Non-pigmented ciliary epithelial cell (primary cell): ENCODE data around the gene DPYD.
A peak's percentile ranks its signal among the peaks of the same experiment; 100 is the strongest.

ENCODE experiments used
- DNase-seq: peaks from one replicate; pipeline ENCODE4 v3.0.0-alpha.2; 2010; ENCODE audit warnings: low read depth

The DPYD gene

GRCh38 chr1:97906567-97907241 is 14.1 kb downstream of the DPYD start:
- peak; percentile 90 for DNase-seq

DNA sequence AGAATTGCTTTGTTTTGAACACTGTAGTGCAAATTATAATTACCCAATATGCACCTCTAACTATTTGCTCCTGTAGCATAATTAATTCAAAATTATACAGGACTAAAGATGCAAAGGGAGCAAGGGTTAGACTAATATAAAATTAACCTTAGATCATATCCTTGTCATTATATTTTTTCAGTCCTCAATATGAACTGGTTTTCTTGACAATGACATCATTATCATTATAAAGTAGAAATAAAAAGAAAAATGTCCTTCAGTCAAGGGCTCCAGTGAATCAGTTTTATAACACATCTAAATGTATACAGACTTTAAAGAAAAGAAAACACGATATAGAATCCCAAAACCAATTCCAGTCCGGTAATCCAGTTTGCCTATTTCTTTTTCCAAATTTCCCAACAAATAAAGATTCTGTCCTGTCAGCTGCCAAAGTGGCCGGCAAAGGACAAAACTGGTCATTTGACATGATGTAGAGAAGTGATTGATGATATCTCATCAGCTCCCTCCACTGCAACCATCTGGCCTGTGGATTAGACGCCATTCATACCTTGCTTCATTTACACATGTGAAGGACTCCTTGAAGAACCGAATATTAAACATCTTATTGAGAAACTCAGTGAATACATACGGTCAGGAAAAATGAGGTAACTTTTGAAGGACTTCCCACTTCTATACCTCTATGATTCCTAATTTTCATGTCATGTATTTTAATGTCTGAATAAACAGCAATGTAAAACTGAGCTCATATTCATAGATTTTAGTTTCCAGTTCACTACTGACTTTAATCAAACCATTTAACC is 15.5 kb downstream of the DPYD start:
- no peak for DNase-seq

DNA sequence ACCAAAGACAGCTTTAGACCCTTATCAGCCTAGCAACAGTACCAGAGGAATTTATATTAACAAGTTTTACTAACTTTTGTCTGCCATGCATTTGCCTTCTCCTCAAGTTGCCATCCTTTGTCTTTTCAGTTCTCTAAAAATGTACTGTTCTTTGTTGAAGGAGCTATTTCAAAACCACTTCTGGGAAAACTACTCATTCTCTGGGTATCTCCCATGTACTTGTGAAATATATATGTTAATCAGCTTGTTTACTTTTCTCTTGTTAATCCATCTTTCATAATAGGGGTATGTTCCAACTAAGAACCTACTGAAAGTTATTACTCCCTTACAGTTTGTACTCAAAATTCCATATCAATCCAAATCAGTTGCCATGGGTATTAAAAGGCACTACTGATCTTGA is 16.3 kb downstream of the DPYD start:
- no peak for DNase-seq

DNA sequence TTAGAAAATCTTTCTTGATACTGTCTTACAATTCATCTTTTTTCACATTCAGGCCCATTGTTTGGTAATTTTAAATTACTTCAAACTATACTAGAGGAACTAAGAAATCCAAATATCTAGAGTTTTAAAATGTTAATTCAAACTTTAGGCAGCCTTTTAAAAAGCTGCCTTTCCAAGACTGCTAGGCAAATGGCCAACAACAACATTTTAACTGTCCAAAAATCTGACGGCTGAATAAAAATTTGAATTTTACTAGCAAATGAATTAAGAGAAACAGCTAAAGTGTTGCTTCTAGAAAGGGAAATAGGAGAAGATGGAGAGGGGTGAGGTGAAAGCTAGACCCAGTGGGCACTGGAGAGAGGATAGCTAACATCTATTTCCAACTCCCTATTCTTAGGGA is 17.2 kb downstream of the DPYD start:
- no peak for DNase-seq

GRCh38 chr1:97902067-97902466 is 18.8 kb downstream of the DPYD start:
- no peak for DNase-seq

DNA sequence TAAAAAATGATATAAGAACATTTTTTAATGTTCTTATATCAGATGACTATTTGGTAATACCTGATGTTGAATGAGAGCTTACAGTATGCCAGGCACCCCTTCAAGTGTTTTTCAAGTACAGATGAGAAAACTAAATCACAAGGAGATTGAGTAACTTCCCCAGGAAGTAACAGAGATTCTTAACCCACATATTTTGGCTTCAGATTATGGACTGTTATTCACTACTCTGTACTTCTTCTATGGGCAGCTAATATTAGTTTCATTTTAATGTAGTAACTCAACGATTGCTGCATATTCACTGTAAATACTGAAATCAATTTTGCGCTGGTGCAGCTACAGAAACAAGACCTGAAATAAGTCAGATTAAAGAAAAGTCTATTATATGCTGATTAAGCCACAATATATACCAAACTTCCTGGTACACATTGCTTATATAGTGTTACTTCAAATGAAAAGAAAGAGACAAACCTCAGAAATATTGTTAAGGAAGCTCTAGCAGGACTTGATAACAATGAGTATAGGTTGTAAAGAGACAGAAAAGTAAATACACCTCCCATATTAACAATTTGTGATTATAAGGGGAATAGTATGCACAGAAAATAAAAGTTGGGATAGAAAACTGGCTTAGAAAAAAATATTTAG is 19.7 kb downstream of the DPYD start:
- DNase-seq = no peak

DNA sequence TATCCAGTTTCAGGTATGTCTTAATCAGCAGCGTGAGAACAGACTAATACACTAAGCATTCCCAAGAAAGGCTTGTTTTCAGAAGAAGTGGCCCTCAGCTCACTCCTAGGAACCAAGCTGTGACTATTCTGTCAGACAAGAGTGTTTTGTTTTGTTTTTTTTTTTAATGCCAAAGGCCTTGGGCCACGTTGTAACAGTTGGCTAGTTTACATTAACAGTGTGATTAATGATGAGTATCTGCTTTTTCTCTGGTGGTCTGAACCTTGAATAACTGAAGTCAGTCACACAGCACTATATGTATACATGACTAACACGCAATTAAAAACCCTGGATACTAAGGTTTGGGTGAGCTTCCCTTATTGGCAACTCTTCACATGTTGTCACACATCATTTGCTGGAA is 21.9 kb downstream of the DPYD start:
- DNase-seq = no peak

DNA sequence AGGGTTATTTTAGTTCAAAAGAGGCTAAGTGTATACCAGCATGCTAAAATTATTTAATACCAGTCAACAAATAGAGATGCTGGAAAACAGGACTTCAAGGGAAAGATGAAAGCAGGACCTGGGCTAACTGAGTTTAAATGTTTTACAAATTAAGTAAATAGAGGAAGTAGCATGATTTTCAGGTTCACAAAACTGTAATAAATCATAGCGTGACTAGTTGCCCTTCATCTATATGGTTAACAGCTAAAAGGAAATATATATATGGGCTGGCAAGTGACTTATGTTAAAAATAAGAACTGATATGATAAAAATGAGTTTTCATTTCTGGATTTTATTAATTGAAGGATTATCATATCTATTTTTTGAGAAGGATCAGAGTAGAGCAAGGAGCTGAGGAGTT is 25.6 kb downstream of the DPYD start:
- no peak for DNase-seq

DNA sequence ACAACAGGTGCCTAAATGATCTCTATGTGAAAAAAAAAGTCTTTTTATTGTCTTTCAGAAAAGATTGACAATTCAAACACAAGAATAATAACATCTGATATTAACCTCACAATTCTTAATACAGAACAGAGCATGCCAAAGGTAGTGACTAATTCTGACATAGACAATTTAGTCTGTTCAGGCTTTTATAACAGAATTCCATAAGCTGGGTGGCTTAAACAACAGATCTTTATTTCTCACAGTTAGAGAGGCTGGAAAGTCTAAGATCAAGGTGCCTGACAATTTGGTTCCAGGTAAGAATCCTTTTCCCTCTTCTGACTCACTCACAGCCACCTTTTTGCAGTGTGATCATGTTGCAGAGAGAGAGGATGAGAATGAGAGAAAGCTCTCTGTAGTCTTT is 27.0 kb downstream of the DPYD start:
- DNase-seq = no peak

DNA sequence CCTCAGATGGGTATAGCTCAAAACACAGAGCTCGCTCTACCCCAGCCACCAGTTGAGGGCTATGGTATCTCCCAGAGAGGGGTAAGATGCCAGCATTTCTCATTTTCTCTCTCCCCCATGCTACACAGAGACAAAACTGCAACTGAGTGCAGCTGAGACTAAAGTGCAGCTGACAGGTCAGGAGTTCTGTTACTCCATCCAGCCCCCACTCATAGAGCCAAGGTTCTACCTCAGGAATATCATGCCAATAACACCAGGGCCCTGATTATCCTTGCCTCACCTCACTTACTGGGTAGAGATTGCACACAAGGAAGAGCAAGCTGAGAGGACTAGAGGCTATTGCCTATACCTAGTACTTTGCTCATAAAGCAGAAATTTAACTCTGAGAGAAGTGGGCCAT is 34.6 kb downstream of the DPYD start:
- no peak for DNase-seq

- DNase-seq = no peak
These were observed 37.0 kb downstream of the DPYD start for GRCh38 chr1:97883823-97884222.

DNA sequence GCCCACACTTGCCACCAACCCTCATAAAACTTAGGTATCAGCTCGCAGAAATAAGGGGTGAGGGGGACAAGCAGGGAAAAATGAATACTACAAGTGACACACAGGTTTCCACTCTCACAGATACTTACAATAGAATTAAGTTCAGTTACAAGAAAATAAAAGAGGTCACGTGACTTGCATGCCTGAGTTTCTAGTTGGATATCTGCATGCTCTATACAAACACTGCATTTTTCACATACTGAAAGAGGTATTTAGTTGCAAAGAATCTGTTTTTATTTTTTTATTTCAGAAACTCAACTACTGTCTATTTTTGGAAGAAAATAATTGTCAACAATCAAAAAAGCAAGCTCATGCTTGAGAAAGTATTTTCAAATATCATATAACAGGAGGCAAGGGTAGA is 43.5 kb downstream of the DPYD start:
- no peak for DNase-seq

- no peak for DNase-seq
These were observed 44.8 kb downstream of the DPYD start for GRCh38 chr1:97875996-97876395.

- no peak for DNase-seq
These were observed 50.2 kb downstream of the DPYD start for GRCh38 chr1:97870589-97870988.

- no peak for DNase-seq
These were observed 51.4 kb downstream of the DPYD start for GRCh38 chr1:97869441-97869840.

- DNase-seq = no peak
These were observed 53.7 kb downstream of the DPYD start for GRCh38 chr1:97867127-97867526.

DNA sequence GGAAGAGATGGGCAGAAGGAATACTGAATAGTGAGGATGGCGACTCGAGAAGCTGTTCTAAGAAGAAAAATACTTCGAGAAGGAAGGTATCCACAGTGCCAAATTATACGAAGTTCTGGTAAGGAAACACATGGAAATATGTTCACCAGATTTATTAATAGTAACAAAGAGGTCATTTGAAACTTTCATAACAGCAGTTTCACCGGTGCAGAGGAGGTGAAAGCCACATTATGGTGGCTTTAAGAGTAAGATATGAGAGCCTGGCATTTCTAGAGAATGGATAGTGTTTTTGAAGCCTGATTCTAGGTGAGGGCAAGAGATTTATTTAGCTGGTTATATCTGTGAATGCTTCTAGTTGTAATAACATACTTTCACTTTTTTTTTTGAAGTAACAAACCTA is 56.2 kb downstream of the DPYD start:
- DNase-seq = no peak

- DNase-seq = no peak
These were observed 67.6 kb downstream of the DPYD start for GRCh38 chr1:97853221-97853620.

DNA sequence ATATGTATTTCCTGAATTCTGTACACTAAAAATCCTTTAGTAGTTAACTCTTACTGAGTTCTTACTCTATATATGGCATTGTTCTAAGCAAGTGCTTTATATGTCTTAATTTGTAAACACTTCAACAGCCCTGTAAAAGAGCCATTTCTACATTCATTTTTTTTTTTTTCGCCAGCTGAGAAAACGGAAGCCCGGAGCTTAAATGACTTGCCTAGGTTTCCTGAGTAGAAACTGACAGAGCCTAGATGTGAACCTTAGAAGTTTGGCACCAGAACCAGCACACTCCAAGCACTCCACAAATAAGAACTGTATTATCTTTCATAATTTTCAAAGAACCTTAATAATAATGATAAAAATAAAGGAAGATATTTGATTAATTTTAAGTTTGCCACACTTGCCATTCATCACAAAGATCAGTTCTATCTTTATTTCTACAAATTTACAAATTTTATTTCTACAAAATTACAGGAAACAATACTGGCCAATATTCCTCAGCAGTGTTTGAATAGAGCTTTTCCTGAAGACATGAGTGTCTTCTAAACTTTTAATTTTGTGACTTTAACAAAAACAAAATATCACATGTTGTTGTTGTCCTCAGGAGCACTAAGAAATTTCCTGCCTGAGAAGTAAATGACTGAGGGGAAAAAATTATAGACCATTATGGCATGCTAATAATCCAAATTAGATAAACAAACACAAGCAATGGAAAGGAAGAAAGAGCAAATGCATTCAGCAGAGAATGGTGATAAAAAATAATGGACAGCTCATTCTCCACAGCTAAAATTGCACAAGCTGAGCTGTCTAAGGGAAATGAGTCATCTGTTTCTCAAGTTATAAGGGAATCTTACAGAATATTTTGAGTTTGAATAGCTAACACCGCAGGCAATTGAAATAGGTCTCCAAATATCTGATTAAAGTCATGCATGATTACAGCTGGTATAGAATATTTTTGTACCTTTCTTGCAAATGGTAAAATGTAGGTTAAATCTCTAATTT is 71.2 kb downstream of the DPYD start:
- peak; percentile 74 for DNase-seq

DNA sequence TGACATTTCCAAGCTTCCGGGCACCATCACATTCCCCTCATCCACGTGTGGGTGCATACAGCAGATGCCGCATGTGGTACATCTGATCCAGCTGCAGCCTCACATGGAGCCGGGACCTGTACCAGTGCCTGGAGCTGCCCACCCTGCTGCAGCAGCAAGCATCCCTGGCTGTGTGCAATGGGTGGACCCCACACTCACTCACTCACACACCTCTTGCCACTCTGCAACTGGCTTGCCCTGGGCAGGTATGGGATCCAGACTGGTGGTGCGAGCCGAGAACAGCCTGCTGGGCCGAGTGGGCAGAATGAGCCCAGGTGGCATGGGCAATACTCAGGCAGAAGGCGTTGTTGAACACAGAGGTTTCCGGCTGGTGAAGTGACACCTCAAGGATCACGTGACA is 75.0 kb downstream of the DPYD start:
- DNase-seq = no peak

DNA sequence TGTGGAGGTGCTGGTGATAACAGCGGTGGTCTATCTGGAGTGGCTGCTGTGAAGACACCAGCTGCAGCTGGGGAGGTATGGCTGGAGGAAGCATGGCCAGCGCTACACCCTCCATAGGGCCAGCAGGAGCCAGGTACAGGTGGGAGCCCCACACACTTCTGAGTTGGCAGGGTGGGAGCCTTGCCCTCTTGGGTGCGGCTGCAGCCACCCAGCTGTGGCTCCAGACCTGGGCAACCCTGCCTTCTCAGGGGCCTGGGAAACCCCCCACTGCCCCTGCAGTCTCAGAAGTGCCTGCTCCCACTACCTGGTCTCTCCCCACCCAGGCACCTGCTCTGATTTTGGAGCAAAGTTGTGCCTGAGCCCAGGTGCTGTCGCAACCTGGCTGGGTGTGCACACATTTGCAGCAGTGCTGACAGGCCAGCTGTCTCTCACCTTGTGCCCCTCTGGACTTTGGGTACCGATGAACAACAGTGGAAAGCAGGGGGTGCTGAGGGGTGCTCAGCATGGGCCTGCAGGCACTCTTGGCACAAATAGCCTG is 76.2 kb downstream of the DPYD start:
- DNase-seq = no peak

GRCh38 chr1:97841338-97841737 is 79.5 kb downstream of the DPYD start:
- no peak for DNase-seq
